Measurements from ENCODE around the gene TLE7.

TLE7 gene

DNA sequence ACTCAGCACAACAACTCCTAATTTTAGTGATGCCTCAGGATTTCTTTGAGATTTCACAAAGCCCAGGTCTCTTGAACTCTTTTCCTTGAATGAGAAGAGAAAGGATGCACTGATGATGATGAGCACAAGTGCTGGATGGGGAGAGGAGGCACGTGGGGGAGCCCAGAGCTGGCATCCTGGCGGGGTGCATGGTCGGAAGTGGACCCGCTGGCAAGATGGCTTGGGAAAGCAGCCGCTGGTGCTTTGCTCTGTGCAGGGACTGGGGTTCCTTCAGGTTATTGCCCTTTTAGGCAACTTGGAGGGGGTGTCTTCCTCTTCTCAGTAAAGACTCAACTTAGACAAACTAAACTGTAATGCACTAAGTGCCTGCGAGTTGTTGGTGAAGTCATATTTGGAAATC lies 61.0 kb downstream of the TLE7 start:
- TF ChIP-seq ZNF830 (tag by site-specific recombination; IDR thresholded peaks at IDR 0.05; ENCODE audit: low read depth) (no peak), IKZF3 (tag by site-specific recombination; IDR thresholded peaks at IDR 0.05) (no peak), ZNF10 (tag by site-specific recombination; IDR thresholded peaks at IDR 0.05) (no peak), PBX3 (CRISPR knock-in tag; IDR thresholded peaks at IDR 0.05) (no peak), ZNF670 (tag by site-specific recombination; IDR thresholded peaks at IDR 0.05; ENCODE audit: low read depth) (no peak), ZNF571 (tag by site-specific recombination; IDR thresholded peaks at IDR 0.05) (no peak)
- TF ChIP-seq, protein P1, sequence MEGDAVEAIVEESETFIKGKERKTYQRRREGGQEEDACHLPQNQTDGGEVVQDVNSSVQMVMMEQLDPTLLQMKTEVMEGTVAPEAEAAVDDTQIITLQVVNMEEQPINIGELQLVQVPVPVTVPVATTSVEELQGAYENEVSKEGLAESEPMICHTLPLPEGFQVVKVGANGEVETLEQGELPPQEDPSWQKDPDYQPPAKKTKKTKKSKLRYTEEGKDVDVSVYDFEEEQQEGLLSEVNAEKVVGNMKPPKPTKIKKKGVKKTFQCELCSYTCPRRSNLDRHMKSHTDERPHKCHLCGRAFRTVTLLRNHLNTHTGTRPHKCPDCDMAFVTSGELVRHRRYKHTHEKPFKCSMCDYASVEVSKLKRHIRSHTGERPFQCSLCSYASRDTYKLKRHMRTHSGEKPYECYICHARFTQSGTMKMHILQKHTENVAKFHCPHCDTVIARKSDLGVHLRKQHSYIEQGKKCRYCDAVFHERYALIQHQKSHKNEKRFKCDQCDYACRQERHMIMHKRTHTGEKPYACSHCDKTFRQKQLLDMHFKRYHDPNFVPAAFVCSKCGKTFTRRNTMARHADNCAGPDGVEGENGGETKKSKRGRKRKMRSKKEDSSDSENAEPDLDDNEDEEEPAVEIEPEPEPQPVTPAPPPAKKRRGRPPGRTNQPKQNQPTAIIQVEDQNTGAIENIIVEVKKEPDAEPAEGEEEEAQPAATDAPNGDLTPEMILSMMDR (tag by site-specific recombination; IDR thresholded peaks at IDR 0.05): no peak
- TF ChIP-seq, protein P2, sequence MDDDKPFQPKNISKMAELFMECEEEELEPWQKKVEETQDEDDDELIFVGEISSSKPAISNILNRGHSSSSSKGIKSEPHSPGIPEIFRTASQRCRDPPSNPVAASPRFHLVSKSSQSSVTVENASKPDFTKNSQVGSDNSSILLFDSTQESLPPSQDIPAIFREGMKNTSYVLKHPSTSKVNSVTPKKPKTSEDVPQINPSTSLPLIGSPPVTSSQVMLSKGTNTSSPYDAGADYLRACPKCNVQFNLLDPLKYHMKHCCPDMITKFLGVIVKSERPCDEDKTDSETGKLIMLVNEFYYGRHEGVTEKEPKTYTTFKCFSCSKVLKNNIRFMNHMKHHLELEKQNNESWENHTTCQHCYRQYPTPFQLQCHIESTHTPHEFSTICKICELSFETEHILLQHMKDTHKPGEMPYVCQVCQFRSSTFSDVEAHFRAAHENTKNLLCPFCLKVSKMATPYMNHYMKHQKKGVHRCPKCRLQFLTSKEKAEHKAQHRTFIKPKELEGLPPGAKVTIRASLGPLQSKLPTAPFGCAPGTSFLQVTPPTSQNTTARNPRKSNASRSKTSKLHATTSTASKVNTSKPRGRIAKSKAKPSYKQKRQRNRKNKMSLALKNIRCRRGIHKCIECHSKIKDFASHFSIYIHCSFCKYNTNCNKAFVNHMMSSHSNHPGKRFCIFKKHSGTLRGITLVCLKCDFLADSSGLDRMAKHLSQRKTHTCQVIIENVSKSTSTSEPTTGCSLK (tag by site-specific recombination; IDR thresholded peaks at IDR 0.05): no peak
- H3K27ac ChIP-seq (ENCODE audit: extremely low read depth, low read depth, low read length): no peak overlapping the region
- ChIA-PET CTCF (interaction anchor here (1.5 kb wide), 1 partner anchor 32 kb away, joined by 4 read pairs; no protein-coding TSS in a partner anchor), POLR2A (no interaction called here)
- no peak overlapping the region for H3K4me3 ChIP-seq (ENCODE audit: low read depth, low read length)
- H3K9me3 ChIP-seq (ENCODE audit: control insufficient read depth, insufficient read depth, low read depth, low read length): no peaks in the 10 kb centered on the region
- H3K4me1 ChIP-seq (ENCODE audit: control insufficient read depth, insufficient read depth, low read length): no peaks in the 10 kb centered on the region
- no peaks in the 10 kb centered on the region for H3K36me3 ChIP-seq (ENCODE audit: control insufficient read depth in 2 of 2, insufficient read depth in 1 of 2, low read length in 2 of 2)

Data from HEK293 (cell line).